Kidney epithelial cell (primary cell): ENCODE data around the gene SLC35E2B. TPM values are rescaled to one million over a fixed set of nuclear protein-coding genes. Genes with fewer than 3 reads are reported as not detected.
A peak's percentile ranks its signal among the peaks of the same experiment; 100 is the strongest.
"Not testable (repeated sequence)": the region's sequence is repeated elsewhere in the genome, so short reads cannot be mapped to it uniquely, and the experiment has no call there.

ENCODE experiments used
- DNase-seq: peaks from one replicate; pipeline ENCODE4 v3.0.0-alpha.2; 2010; ENCODE audit warnings: low read depth
- H3K27me3 ChIP-seq: 2 replicates; pipeline ENCODE4 v1.6.0; 2011; ENCODE audit warnings: low read length; ENCODE audit not compliant: control insufficient read depth, insufficient read depth
- H3K36me3 ChIP-seq: 2 replicates; pipeline ENCODE4 v1.5.1; 2011; ENCODE audit warnings: low read length; ENCODE audit not compliant: control insufficient read depth, insufficient read depth
- H3K4me3 ChIP-seq: 2 replicates; pipeline ENCODE4 v1.5.1; 2011; ENCODE audit warnings: low read depth, mild to moderate bottlenecking, control low read depth, low read length
- total RNA-seq: library from RNA; depleted of rRNA; stranded (reverse); fragments of >200 nt; gene quantifications from 2 replicates; pipeline ENCODE4 v1.2.3, GENCODE V29; 2015
- TF ChIP-seq, protein P1 (sequence below): IDR thresholded peaks from 2 replicates; pipeline ENCODE4 v1.5.1; 2011; ENCODE audit warnings: mild to moderate bottlenecking, moderate library complexity, low read length, control low read depth, inconsistent platforms; ENCODE audit not compliant: insufficient read depth, poor library complexity, severe bottlenecking

Gene SLC35E2B
- total RNA-seq, 1 donor from 2014 or later: 28.0 TPM

DNA sequence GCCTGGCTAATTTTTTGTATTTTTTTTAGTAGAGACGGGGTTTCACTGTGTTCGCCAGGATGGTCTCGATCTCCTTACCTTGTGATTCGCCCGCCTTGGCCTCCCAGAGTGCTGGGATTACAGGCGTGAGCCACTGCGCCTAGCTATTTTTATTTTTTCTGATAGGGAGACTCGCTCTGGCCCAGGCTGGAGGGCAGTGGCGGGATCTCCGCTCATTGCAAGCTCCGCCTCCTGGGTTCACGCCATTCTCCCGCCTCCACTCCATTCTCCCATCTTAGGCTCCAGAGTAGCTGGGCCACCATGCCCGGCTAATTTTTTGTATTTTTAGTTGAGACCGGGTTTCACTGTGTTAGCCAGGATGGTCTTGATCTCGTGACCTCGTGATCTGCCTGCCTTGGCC lies 33.5 kb upstream of the SLC35E2B start:
- H3K36me3 ChIP-seq, DNase-seq, H3K27me3 ChIP-seq, H3K4me3 ChIP-seq: not testable (repeated sequence)

DNA sequence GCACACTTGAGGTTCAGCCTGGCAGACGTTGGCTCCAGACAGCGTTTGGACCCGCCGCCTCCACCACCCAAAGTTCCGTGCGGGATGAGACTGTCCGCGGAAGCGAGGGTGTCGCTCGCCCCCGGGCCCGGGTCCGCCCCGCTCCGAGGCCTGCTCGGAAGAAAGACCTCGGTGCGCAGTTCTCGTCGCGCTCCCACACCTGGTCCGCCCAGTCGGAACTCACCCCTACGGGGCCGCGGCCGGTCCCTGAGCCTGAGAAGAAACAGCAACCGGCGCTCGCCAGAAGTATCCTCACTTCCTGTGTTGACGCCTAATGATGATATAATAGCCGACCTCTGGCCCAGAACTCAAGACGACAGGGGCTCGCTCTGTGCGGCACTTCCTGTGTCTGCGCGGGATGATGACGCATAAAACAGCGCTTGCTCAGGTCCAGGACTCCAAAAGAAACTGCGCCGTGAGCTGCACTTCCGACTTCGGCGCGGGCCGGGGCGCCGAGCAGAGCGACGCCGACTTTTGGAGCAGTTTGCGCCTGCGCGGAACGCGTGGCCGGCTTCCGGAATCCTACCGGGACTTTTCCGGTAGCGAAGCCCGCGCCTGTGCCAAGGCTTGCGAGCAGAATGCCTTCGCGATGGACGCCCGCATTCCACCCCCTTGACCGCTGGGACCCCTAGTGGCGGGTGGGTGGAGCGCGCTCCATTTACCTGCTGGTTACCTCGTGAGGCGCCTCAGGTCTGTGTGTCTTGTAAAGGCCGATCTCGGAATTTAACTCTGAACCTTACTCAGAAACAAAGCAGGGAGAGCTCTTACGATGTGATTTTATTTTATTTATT lies 31.7 kb upstream of the SLC35E2B start, which contains the start of gene CDK11A:
CDK11A (minus strand) TSS at position 323 of the 830 bp plus-strand sequence. CDS start 1,539 bp downstream, outside the sequence.
- H3K27me3 ChIP-seq, H3K36me3 ChIP-seq: not testable (repeated sequence)
- peak; percentile 100 for DNase-seq
- TF ChIP-seq, protein P1, sequence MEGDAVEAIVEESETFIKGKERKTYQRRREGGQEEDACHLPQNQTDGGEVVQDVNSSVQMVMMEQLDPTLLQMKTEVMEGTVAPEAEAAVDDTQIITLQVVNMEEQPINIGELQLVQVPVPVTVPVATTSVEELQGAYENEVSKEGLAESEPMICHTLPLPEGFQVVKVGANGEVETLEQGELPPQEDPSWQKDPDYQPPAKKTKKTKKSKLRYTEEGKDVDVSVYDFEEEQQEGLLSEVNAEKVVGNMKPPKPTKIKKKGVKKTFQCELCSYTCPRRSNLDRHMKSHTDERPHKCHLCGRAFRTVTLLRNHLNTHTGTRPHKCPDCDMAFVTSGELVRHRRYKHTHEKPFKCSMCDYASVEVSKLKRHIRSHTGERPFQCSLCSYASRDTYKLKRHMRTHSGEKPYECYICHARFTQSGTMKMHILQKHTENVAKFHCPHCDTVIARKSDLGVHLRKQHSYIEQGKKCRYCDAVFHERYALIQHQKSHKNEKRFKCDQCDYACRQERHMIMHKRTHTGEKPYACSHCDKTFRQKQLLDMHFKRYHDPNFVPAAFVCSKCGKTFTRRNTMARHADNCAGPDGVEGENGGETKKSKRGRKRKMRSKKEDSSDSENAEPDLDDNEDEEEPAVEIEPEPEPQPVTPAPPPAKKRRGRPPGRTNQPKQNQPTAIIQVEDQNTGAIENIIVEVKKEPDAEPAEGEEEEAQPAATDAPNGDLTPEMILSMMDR: peak; percentile 1
- H3K4me3 ChIP-seq: peak within 1 kb of the TSS; percentile 70

DNA sequence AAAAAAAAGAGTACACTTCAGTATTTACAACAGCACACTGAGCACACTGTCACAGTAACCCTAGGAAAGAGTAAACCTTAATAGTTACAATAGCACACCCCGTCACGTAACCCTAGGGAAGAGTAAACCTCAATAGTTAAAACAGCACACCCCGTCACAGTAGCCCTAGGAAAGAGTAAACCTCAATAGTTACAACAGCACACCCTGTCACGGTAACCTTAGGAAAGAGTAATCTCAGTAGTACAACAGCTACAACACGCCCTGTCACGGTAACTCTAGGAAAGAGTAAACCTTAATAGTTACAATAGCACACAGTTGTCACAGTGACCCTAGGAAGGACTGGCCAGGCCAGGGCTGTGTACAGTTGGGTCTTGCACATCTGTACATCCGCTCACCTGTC lies 28.6 kb upstream of the SLC35E2B start:
- TF ChIP-seq, protein P1: no peak
- Histone ChIP-seq H3K27me3 (no peaks in the 10 kb centered on the region), H3K4me3 (no peak overlapping the region), H3K36me3 (peaks cover 2% of the 10 kb centered on the region)
- no peak for DNase-seq

DNA sequence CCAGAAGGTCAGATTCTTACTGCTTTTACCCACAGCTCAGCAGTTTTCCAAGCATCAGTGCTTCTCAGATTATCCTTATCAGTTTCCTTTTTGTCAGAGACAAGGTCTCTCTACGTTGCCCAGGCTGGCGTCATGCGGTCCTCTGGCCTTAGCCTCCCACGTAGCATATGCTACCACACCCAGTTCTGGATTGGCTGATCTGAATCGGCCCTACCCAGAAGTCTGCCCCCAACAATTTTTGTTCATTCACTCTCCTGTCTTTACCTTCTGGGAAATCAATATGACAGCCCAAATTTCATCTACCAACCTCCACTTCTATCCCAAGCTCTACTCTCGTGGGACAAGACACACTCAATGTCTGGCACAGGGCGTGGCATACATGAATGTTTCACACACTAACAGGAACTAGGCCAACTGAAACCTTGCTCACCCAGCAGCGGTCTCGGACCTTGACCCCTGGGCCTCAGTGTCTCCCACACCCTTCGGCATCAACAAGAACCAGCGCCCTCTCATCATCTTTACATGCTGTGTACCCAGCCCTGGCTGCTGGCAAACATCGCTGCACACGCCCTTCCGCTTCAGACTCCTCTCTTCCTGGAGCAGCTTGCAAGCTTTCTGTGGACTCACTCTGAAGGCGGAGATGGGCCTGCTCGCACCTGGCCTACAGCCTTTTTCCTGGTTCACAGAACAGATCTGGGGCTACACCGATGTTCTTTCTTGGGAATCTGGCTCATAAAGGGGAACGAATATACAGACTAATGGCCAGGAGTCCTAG lies 22.7 kb upstream of the SLC35E2B start:
- H3K27me3 ChIP-seq, H3K4me3 ChIP-seq, H3K36me3 ChIP-seq, DNase-seq: not testable (repeated sequence)

DNA sequence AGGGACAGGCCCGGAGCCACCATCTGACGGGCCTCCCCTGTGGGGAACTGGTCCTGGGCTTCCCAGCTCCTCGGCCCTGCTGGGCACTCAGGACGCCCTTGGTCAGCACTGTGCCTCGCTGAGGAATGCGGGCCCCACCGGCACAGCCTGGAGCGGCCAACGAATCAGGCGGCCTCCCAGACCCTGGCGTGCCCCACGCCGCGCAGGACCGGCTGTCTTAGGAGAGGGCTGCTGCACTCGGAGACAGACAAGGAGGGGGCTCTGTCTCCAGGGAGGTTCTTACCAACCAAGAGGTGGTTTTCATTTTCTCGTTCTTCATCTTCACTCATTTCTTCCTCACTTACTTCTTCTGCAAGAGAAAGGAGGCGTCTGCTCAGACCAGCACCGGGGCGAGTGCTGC lies 15.3 kb upstream of the SLC35E2B start:
- not testable (repeated sequence) for H3K27me3 ChIP-seq, H3K4me3 ChIP-seq

DNA sequence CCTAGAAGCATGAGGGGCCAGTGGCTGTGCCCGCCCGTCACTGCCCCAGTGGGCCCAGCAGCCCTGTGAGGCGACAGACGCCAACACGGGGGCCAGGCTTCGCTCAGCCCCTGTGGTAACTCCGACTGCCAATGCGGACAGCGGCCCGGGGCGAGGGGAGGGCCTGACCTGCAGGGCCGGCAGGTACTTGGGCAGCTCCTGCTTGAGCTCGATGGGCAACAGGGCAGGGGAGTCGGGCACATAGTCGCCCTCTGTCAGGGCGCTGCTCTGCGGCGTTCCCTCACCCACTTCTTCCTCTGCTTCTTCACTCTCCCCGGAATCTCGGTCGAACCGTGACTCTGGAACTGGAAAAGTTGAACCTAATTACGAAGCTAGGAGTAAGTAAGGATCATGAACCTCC lies 14.6 kb upstream of the SLC35E2B start:
- DNase-seq, H3K27me3 ChIP-seq, H3K4me3 ChIP-seq, H3K36me3 ChIP-seq: not testable (repeated sequence)

More for the DNA sequence above, 15.3 kb upstream of the SLC35E2B start:
- not testable (repeated sequence) for H3K36me3 ChIP-seq, DNase-seq

DNA sequence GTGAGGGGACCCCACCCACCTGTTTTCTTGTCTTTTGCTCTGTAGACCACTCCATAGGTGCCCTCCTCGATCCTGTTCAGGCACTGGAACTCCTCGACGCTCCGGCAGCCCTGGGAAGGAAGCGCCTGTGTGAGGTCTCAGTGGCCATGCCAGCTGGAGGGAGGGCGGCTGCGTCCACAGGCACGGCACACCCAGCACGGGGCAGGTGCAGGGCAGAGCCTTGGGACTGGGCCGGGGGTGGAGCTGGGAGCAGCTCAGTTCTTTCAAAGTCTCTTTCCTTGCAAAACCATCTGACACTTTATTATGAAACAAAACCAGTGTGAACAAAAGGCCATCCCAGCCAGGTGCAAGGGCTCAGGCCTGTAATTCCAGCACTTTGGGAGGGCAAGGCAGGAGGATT lies 13.0 kb upstream of the SLC35E2B start:
- not testable (repeated sequence) for H3K4me3 ChIP-seq, DNase-seq, H3K36me3 ChIP-seq, H3K27me3 ChIP-seq

DNA sequence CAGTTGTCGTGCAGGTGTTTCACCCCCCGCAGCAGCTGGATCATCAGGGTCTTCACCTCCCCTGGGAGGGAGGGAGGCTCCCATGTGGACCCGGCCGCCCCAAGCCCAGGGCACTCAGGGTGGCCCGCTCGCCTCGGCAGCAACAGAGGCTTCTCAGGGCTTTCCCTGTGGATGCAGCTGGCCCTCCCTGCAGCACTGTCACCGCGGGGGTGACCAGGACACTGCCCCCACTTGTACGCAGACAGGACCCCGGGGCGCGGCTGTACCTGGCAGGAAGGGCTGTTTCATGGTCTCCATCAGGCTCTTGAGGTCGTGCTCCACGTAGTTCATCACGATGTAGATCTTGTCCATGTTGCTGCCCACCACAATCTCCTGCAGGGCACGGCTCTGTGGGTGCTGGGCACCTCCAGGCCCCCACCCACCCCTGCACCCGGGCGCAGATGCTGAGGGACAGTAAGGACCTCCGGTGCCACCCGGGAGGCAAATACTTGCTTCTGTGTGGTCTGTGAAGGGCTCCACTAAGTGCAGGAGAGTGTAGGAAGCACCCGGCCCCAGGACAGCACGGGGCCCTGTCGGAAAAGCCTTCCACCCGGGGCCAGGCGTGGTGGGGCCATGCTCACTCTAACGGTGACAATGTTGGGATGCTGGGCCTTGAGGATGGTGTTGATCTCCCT lies 11.8 kb upstream of the SLC35E2B start:
- H3K4me3 ChIP-seq, DNase-seq, H3K36me3 ChIP-seq, H3K27me3 ChIP-seq: not testable (repeated sequence)
